GM12878 (cell line): ENCODE measurements around the gene EFCAB8. TPM values are rescaled to one million over a fixed set of nuclear protein-coding genes. Genes with fewer than 3 reads are reported as not detected.

Experiments used
- ATAC-seq: fragments of 200-7000 bp; cut with Tn5 transposase; 3 replicates; pipeline ENCODE4 v1.9.1; 2020; ENCODE audit warnings: mild to moderate bottlenecking, moderate library complexity
- BruUV-seq: library from RNA; stranded (reverse); fragments of 400-500 nt; replicated peaks from 2 replicates; lab custom pipeline; 2021; lab: Mats Ljungman, UMichigan
- CTCF ChIA-PET: fragments of 300-600 bp; sonication (Branson Sonifier 250); formaldehyde crosslinking; extraction: SDS; loops from one replicate; lab custom pipeline; 2021; ENCODE audit warnings: inconsistent platforms; lab: Yijun Ruan, JAX
- POLR2A ChIA-PET: fragments of 350-600 bp; formaldehyde crosslinking; extraction: SDS; loops from one replicate; lab custom pipeline; 2021; ENCODE audit warnings: inconsistent platforms; lab: Charles Lee
- RAD21 ChIA-PET: fragments of 300-600 bp; sonication (Branson Sonifier 250); formaldehyde crosslinking; loops from one replicate; lab custom pipeline; 2023; ENCODE audit warnings: antibody characterized with exemption; ENCODE audit not compliant: unreplicated experiment; lab: Charles Lee
- SMC1A ChIA-PET: fragments of 300-600 bp; sonication (Branson Sonifier 250); formaldehyde crosslinking; loops from one replicate; lab custom pipeline; 2023; ENCODE audit not compliant: unreplicated experiment, uncharacterized antibody; lab: Charles Lee
- DNase-seq: peaks from one replicate; pipeline ENCODE4 v3.0.0-alpha.2; 2011; ENCODE audit warnings: low read depth, low spot score
- FAIRE-seq: peaks from 3 replicates; lab custom pipeline; 2011; peaks lifted over from hg19 to GRCh38; lab: Jason Lieb, UNC
- H2AFZ ChIP-seq: 2 replicates; pipeline ENCODE4 v1.6.0; 2011; ENCODE audit warnings: low read depth, low read length, control low read depth; ENCODE audit not compliant: control insufficient read depth
- H3K27ac ChIP-seq: 2 replicates; pipeline ENCODE4 v1.5.1; 2011; ENCODE audit warnings: control low read depth; ENCODE audit not compliant: control insufficient read depth, insufficient read depth
- H3K27me3 ChIP-seq, 2 experiments: replicated peaks in 1 of 2; 2 replicates each; pipeline versions ENCODE4 v1.6.0 to v1.6.1; 2011; ENCODE audit warnings: low read length in 1 of 2; ENCODE audit not compliant: control insufficient read depth in 2 of 2, insufficient read depth in 2 of 2
- H3K36me3 ChIP-seq, 2 experiments: 2 replicates each; pipeline ENCODE4 v1.5.1; 2011; ENCODE audit warnings: low read length in 1 of 2; ENCODE audit not compliant: control insufficient read depth in 2 of 2, insufficient read depth in 2 of 2
- H3K4me1 ChIP-seq: 2 replicates; pipeline ENCODE4 v1.6.1; 2011; ENCODE audit warnings: mild to moderate bottlenecking, low read length, moderate library complexity, mixed read lengths; ENCODE audit not compliant: control insufficient read depth, insufficient read depth
- H3K4me2 ChIP-seq: 2 replicates; pipeline ENCODE4 v1.6.0; 2011; ENCODE audit warnings: control low read depth; ENCODE audit not compliant: control insufficient read depth, insufficient read depth
- H3K4me3 ChIP-seq: fragments of 200-600 bp; sonication (generic); 2 replicates; pipeline ENCODE4 v1.5.1; 2016
- H3K79me2 ChIP-seq: 2 replicates; pipeline ENCODE4 v1.6.0; 2011; ENCODE audit warnings: low read length; ENCODE audit not compliant: control insufficient read depth, insufficient read depth
- H3K9ac ChIP-seq: 2 replicates; pipeline ENCODE4 v1.8.0; 2011; ENCODE audit warnings: low read length, control low read depth, mixed read lengths; ENCODE audit not compliant: control insufficient read depth, insufficient read depth
- H3K9me3 ChIP-seq: replicated peaks from 3 replicates; pipeline ENCODE4 v1.5.1; 2011; ENCODE audit warnings: mild to moderate bottlenecking, low read length; ENCODE audit not compliant: control insufficient read depth, insufficient read depth
- H4K20me1 ChIP-seq: 2 replicates; pipeline ENCODE4 v1.6.0; 2011; ENCODE audit not compliant: control insufficient read depth, insufficient read depth
- BCL11A ChIP-seq: IDR thresholded peaks from 2 replicates; pipeline ENCODE4 v1.6.1; 2011; ENCODE audit warnings: low read depth, low read length
- BMI1 ChIP-seq: fragments of 450-650 bp; IDR thresholded peaks from 2 replicates; pipeline ENCODE4 v1.6.1; 2016; ENCODE audit warnings: mild to moderate bottlenecking, moderate library complexity, borderline replicate concordance
- CHD4 ChIP-seq: fragments of 200-600 bp; sonication (generic); IDR thresholded peaks from 2 replicates; pipeline ENCODE4 v1.6.1; 2016; ENCODE audit warnings: mild to moderate bottlenecking
- ESRRA ChIP-seq: IDR thresholded peaks from 2 replicates; pipeline ENCODE4 v1.6.1; 2012; ENCODE audit warnings: mild to moderate bottlenecking, low read length, improper control_type of control experiment
- FOS ChIP-seq: IDR thresholded peaks from 3 replicates; pipeline ENCODE4 v1.6.1; 2011; ENCODE audit warnings: borderline replicate concordance; ENCODE audit not compliant: insufficient read length; ENCODE audit errors: extremely low read depth
- GABPA ChIP-seq: IDR thresholded peaks from 2 replicates; pipeline ENCODE4 v1.6.1; 2014; ENCODE audit warnings: antibody characterized with exemption, low read depth, mild to moderate bottlenecking, inconsistent platforms
- HDGF ChIP-seq: fragments of 450-650 bp; IDR thresholded peaks from 2 replicates; pipeline ENCODE4 v1.6.1; 2016; ENCODE audit warnings: antibody characterized with exemption
- KDM1A ChIP-seq: fragments of 200-600 bp; sonication (generic); IDR thresholded peaks from 2 replicates; pipeline ENCODE4 v1.6.1; 2016; ENCODE audit warnings: borderline replicate concordance
- MXI1 ChIP-seq: fragments of 150-350 bp; IDR thresholded peaks from 2 replicates; pipeline ENCODE4 v1.6.1; 2011; ENCODE audit warnings: low read depth, mild to moderate bottlenecking, inconsistent platforms, low read length, improper control_type of control experiment
- PAX5 ChIP-seq: IDR thresholded peaks from 2 replicates; pipeline ENCODE4 v1.6.1; 2011; ENCODE audit warnings: low read depth, low read length, borderline replicate concordance
- RELA ChIP-seq: fragments of 450-650 bp; IDR thresholded peaks from 2 replicates; pipeline ENCODE4 v1.8.0; 2014; ENCODE audit warnings: borderline replicate concordance; ENCODE audit not compliant: partially characterized antibody
- SMAD5 ChIP-seq: IDR thresholded peaks from 2 replicates; pipeline ENCODE4 v1.6.1; 2016; ENCODE audit warnings: antibody characterized with exemption, low read depth
- SREBF1 ChIP-seq: IDR thresholded peaks from 2 replicates; pipeline ENCODE4 v1.6.1; 2012; ENCODE audit warnings: mild to moderate bottlenecking, low read length
- TBL1XR1 ChIP-seq: IDR thresholded peaks from 2 replicates; pipeline ENCODE4 v1.6.1; 2012; ENCODE audit warnings: low read depth, low read length, improper control_type of control experiment
- TCF7 ChIP-seq: IDR thresholded peaks from 2 replicates; pipeline ENCODE4 v1.6.1; 2014; ENCODE audit warnings: antibody characterized with exemption, borderline replicate concordance
- WGBS: methylation state at CpG from one replicate; pipeline ENCODE4 v1.1.6; 2016; ENCODE audit warnings: low lambda C conversion rate; ENCODE audit not compliant: insufficient replicate concordance, insufficient coverage; ENCODE audit errors: missing lambda C conversion rate; 5-methylcytosine and 5-hydroxymethylcytosine counted together
- in situ Hi-C: fragments of 300-500 bp; cut with MboI; formaldehyde crosslinking; loops from 9 replicates; pipeline ENCODE4 v1.14.3; 2018; ENCODE audit warnings: mixed read lengths
- intact Hi-C: fragments of 100-400 bp; cut with micrococcal nuclease; formaldehyde crosslinking; loops from one replicate; pipeline ENCODE4 v1.14.2; 2022; ENCODE audit not compliant: unreplicated experiment
- polyA plus RNA-seq, 11 experiments: library from polyadenylated mRNA; depleted of rRNA in 4 of 11; unstranded in 6 of 11; stranded (reverse) in 5 of 11; fragments of >200 nt; fragmentation: Nextera tagmentation in 4 of 11; fragmentation: Illumina TruSeq in 1 of 11; extraction: Ambion mirVana in 4 of 11; extraction: Trizol in 1 of 11; gene quantifications; 1 replicate in 1 of 11; 2 replicates in 10 of 11; pipeline versions ENCODE4 v1.2.1 to v1.2.3, GENCODE V29; 2011 to 2016; ENCODE audit warnings: inconsistent platforms in 2 of 11, missing spikeins in 2 of 11, low read depth in 1 of 11
- total RNA-seq, 4 experiments: library from RNA; depleted of rRNA in 3 of 4; stranded (reverse); fragments of >200 nt in 3 of 4; fragmentation: Illumina TruSeq in 1 of 4; extraction: Trizol in 1 of 4; gene quantifications; 2 replicates each; pipeline versions ENCODE4 v1.2.1 to v1.2.3, GENCODE V29; 2013 to 2021
- TF ChIP-seq, protein P1 (sequence below): IDR thresholded peaks from 2 replicates; pipeline ENCODE4 v1.6.1; 2012; ENCODE audit warnings: low read depth, low read length, improper control_type of control experiment
- TF ChIP-seq, protein P2 (sequence below): fragments of 450-650 bp; IDR thresholded peaks from 2 replicates; pipeline ENCODE4 v1.6.1; 2018; ENCODE audit warnings: borderline replicate concordance, mild to moderate bottlenecking; ENCODE audit not compliant: partially characterized antibody

EFCAB8 gene
- total and polyA plus RNA-seq, 10 of the 15 experiments (the other 5 are each of a cell fraction or from before 2014, with no cell fraction given), result 0.04 to 0.18 (median 0.06) TPM; not detected in 4

DNA sequence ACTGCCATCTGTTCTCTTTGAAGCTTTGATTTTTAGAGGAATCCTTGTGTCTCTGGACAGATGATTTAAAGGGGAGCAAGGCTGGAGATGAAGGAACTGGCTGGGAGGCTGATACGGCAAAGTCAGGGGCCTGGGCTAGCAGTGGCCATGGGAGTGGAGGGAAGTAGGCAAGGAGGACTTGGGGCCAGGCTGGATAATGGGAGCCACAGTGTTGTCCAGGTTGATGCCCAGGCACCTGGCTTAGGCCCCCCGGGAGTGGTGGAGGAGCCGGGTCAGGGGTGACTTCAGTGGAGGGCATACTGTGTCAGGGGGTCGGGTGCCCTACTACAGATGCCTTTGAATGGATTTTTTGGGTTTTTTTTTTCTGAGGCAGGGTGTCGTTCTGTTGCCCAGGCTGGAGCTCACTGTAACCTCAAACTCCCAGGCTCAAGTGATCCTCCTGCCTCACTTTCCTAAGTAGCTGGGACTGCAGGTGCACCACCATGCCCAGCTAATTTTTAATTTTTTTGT is 45.0 kb downstream of the EFCAB8 start:
- 38% methylated on average over 5 of the region's 5 CpGs for WGBS
- Histone ChIP-seq H3K36me3 (no peaks in the 10 kb centered on the region), H3K27me3 (no peaks in the 10 kb centered on the region; a peak in 1 of 4 replicates), H2AFZ (no peak overlapping the region), H3K4me2 (no peak overlapping the region), H3K4me1 (no peaks in the 10 kb centered on the region), H3K27ac (no peak overlapping the region), H3K9ac (no peak overlapping the region), H3K9me3 (no peaks in the 10 kb centered on the region), H3K4me3 (no peak overlapping the region), H4K20me1 (no peaks in the 10 kb centered on the region), H3K79me2 (no peaks in the 10 kb centered on the region)
- in situ Hi-C loops, result loop anchor here (5.0 kb wide), 1 partner anchor 194 kb away; no protein-coding TSS in a partner anchor
- ChIA-PET RAD21 (no interaction called here), SMC1A (no interaction called here), POLR2A (interaction anchor here (0.6 to 0.7 kb wide), 2 partner anchors 179 to 1124 kb away, joined by 3 to 5 read pairs; no protein-coding TSS in a partner anchor), CTCF (interaction anchor here (0.7 to 2.6 kb wide), 6 partner anchors 41 to 421 kb away, joined by 3 to 7 read pairs (median 5); no protein-coding TSS in a partner anchor)
- ATAC-seq (no peak), FAIRE-seq (no peak), DNase-seq (no peak)
- intact Hi-C loops, result loop anchor here (2.0 to 5.0 kb wide), 3 partner anchors 174 to 395 kb away; partner anchors contain the start of gene BPIFB4
- BruUV-seq, result no TSS peak
- no peak for TF ChIP-seq CHD4
- TF ChIP-seq SMAD5, result no peak
- no peak for TF ChIP-seq FOS
- TF ChIP-seq ESRRA, result no peak
- TF ChIP-seq, protein P1, sequence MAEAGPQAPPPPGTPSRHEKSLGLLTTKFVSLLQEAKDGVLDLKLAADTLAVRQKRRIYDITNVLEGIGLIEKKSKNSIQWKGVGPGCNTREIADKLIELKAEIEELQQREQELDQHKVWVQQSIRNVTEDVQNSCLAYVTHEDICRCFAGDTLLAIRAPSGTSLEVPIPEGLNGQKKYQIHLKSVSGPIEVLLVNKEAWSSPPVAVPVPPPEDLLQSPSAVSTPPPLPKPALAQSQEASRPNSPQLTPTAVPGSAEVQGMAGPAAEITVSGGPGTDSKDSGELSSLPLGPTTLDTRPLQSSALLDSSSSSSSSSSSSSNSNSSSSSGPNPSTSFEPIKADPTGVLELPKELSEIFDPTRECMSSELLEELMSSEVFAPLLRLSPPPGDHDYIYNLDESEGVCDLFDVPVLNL, result no peak
- TF ChIP-seq HDGF, result no peak
- TF ChIP-seq GABPA, result no peak
- TF ChIP-seq RELA, result no peak
- no peak for TF ChIP-seq PAX5
- TF ChIP-seq SREBF1, result no peak
- no peak for TF ChIP-seq BCL11A
- TF ChIP-seq BMI1, result no peak
- TF ChIP-seq TBL1XR1, result no peak
- TF ChIP-seq TCF7, result no peak
- TF ChIP-seq MXI1, result no peak
- TF ChIP-seq, protein P2, sequence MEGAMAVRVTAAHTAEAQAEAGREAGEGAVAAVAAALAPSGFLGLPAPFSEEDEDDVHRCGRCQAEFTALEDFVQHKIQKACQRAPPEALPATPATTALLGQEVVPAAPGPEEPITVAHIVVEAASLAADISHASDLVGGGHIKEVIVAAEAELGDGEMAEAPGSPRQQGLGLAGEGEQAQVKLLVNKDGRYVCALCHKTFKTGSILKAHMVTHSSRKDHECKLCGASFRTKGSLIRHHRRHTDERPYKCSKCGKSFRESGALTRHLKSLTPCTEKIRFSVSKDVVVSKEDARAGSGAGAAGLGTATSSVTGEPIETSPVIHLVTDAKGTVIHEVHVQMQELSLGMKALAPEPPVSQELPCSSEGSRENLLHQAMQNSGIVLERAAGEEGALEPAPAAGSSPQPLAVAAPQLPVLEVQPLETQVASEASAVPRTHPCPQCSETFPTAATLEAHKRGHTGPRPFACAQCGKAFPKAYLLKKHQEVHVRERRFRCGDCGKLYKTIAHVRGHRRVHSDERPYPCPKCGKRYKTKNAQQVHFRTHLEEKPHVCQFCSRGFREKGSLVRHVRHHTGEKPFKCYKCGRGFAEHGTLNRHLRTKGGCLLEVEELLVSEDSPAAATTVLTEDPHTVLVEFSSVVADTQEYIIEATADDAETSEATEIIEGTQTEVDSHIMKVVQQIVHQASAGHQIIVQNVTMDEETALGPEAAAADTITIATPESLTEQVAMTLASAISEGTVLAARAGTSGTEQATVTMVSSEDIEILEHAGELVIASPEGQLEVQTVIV, result no peak
- TF ChIP-seq KDM1A, result no peak
